GM10266 (cell line): ENCODE results near the gene MGLL.

Source experiments
- DNase-seq: peaks from one replicate; pipeline ENCODE4 v3.0.0; 2012; ENCODE audit errors: extremely low spot score
- CTCF ChIP-seq: IDR thresholded peaks from 2 replicates; pipeline ENCODE4 v1.5.1; 2012; ENCODE audit warnings: mild to moderate bottlenecking, low read depth; ENCODE audit not compliant: control insufficient read depth, insufficient read depth; ENCODE audit errors: missing control alignments

The MGLL gene

GRCh38 chr3:127652246-127652995 is 169.9 kb downstream of the MGLL start:
- TF ChIP-seq CTCF, result peak; percentile 71
- DNase-seq, result peak; percentile 69

GRCh38 chr3:127651516-127652172 is 170.7 kb downstream of the MGLL start:
- no peak for TF ChIP-seq CTCF
- no peak for DNase-seq

GRCh38 chr3:127650236-127650635 is 172.1 kb downstream of the MGLL start:
- no peak for TF ChIP-seq CTCF
- no peak for DNase-seq

GRCh38 chr3:127647845-127648204 is 174.5 kb downstream of the MGLL start:
- DNase-seq, result no peak
- TF ChIP-seq CTCF, result no peak

- TF ChIP-seq CTCF, result no peak
These were observed 175.0 kb downstream of the MGLL start for GRCh38 chr3:127647166-127647844.

GRCh38 chr3:127646501-127647046 is 175.7 kb downstream of the MGLL start:
- no peak for DNase-seq
- no peak for TF ChIP-seq CTCF

More at GRCh38 chr3:127647166-127647844, 175.0 kb downstream of the MGLL start:
- no peak for DNase-seq

GRCh38 chr3:127645371-127646015 is 176.8 kb downstream of the MGLL start:
- TF ChIP-seq CTCF, result no peak
- no peak for DNase-seq
